Nephron progenitor cell (in vitro differentiated cells): ENCODE measurements around the gene PCNX2.
A peak's percentile ranks its signal among the peaks of the same experiment; 100 is the strongest.

Experiments
- DNase-seq: peaks from one replicate; pipeline ENCODE4 v3.0.0; 2021
- H3K27ac Mint-ChIP-seq: 2 replicates; pipeline ENCODE4 v1.8.0; 2021; ENCODE audit warnings: mild to moderate bottlenecking, moderate library complexity, mixed read lengths
- H3K27me3 Mint-ChIP-seq: 2 replicates; pipeline ENCODE4 v1.8.0; 2021; ENCODE audit warnings: mild to moderate bottlenecking, low read depth, mixed read lengths; ENCODE audit not compliant: poor library complexity
- H3K36me3 Mint-ChIP-seq: 2 replicates; pipeline ENCODE4 v1.8.0; 2021; ENCODE audit warnings: low read depth, mixed read lengths
- H3K4me1 Mint-ChIP-seq: 2 replicates; pipeline ENCODE4 v1.8.0; 2021; ENCODE audit warnings: mixed read lengths
- H3K4me3 Mint-ChIP-seq: 2 replicates; pipeline ENCODE4 v1.8.0; 2021; ENCODE audit warnings: mild to moderate bottlenecking, moderate library complexity, mixed read lengths
- H3K9me3 Mint-ChIP-seq: 2 replicates; pipeline ENCODE4 v1.8.0; 2021; ENCODE audit warnings: mild to moderate bottlenecking, moderate library complexity, mixed read lengths
- CTCF ChIP-seq: fragments of 200-600 bp; sonication (generic); IDR thresholded peaks from 2 replicates; pipeline ENCODE4 v1.5.0; 2021; ENCODE audit warnings: antibody characterized with exemption

The PCNX2 gene

GRCh38 chr1:232965124-232965911 is 330.2 kb downstream of the PCNX2 start:
- H3K4me1 Mint-ChIP-seq = peaks cover 45% of the 10 kb centered on the region
- H3K9me3 Mint-ChIP-seq = no peaks in the 10 kb centered on the region
- no peak for TF ChIP-seq CTCF
- no peak for DNase-seq
- H3K36me3 Mint-ChIP-seq = peaks cover 59% of the 10 kb centered on the region
- no peak overlapping the region for H3K4me3 Mint-ChIP-seq
- no peaks in the 10 kb centered on the region for H3K27me3 Mint-ChIP-seq
- H3K27ac Mint-ChIP-seq = peak overlapping the region; percentile 45

GRCh38 chr1:232964601-232965000 is 330.9 kb downstream of the PCNX2 start:
- no peak overlapping the region for H3K4me3 Mint-ChIP-seq
- no peaks in the 10 kb centered on the region for H3K9me3 Mint-ChIP-seq
- DNase-seq = no peak
- no peaks in the 10 kb centered on the region for H3K27me3 Mint-ChIP-seq
- H3K36me3 Mint-ChIP-seq = peaks cover 56% of the 10 kb centered on the region
- H3K4me1 Mint-ChIP-seq = peaks cover 45% of the 10 kb centered on the region
- peak overlapping the region; percentile 90 for H3K27ac Mint-ChIP-seq
- no peak for TF ChIP-seq CTCF

- no peaks in the 10 kb centered on the region for H3K27me3 Mint-ChIP-seq
- TF ChIP-seq CTCF = no peak
- peaks cover 57% of the 10 kb centered on the region for H3K36me3 Mint-ChIP-seq
- peaks cover 45% of the 10 kb centered on the region for H3K4me1 Mint-ChIP-seq
- no peak for DNase-seq
- peaks cover 13% of the 10 kb centered on the region for H3K9me3 Mint-ChIP-seq
- H3K27ac Mint-ChIP-seq = peak overlapping the region; percentile 65
- H3K4me3 Mint-ChIP-seq = no peak overlapping the region
These were observed 332.5 kb downstream of the PCNX2 start for GRCh38 chr1:232962761-232963745.

GRCh38 chr1:232958067-232958466 is 337.5 kb downstream of the PCNX2 start:
- H3K4me3 Mint-ChIP-seq = no peak overlapping the region
- peaks cover 75% of the 10 kb centered on the region for H3K36me3 Mint-ChIP-seq
- no peak for TF ChIP-seq CTCF
- H3K9me3 Mint-ChIP-seq = peaks cover 26% of the 10 kb centered on the region
- no peak for DNase-seq
- no peaks in the 10 kb centered on the region for H3K27me3 Mint-ChIP-seq
- peaks cover 22% of the 10 kb centered on the region for H3K4me1 Mint-ChIP-seq
- H3K27ac Mint-ChIP-seq = no peak overlapping the region

GRCh38 chr1:232956081-232956480 is 339.4 kb downstream of the PCNX2 start:
- peaks cover 26% of the 10 kb centered on the region for H3K9me3 Mint-ChIP-seq
- H3K27me3 Mint-ChIP-seq = no peaks in the 10 kb centered on the region
- H3K27ac Mint-ChIP-seq = no peak overlapping the region
- H3K36me3 Mint-ChIP-seq = peaks cover 63% of the 10 kb centered on the region
- no peak for TF ChIP-seq CTCF
- H3K4me3 Mint-ChIP-seq = no peak overlapping the region
- no peak for DNase-seq
- peaks cover 29% of the 10 kb centered on the region for H3K4me1 Mint-ChIP-seq
